ENCODE results near the gene DQX1. TPM values are rescaled to one million over a fixed set of nuclear protein-coding genes. Genes with fewer than 3 reads are reported as not detected.

The DQX1 gene
- total RNA-seq, 1 experiment from 2014 or later: 1.3 TPM

- TF ChIP-seq ATF6 (CRISPR knock-in tag; IDR thresholded peaks at IDR 0.05): 0 out of 2 replicates have a peak, but pooled peaks have one; percentile 48
- TF ChIP-seq JUN (CRISPR knock-in tag; IDR thresholded peaks at IDR 0.05): peak; percentile 93
- no peak for TF ChIP-seq CDX4 (CRISPR knock-in tag; IDR thresholded peaks at IDR 0.05; ENCODE audit: borderline replicate concordance)
- peak; percentile 96 for TF ChIP-seq E2F1 (CRISPR knock-in tag; IDR thresholded peaks at IDR 0.05)
- no peak for TF ChIP-seq EMX1 (CRISPR knock-in tag; IDR thresholded peaks at IDR 0.05)
- no peak for TF ChIP-seq HMGA2 (CRISPR knock-in tag; IDR thresholded peaks at IDR 0.05)
- peak; percentile 96 for TF ChIP-seq ETV6 (CRISPR knock-in tag; IDR thresholded peaks at IDR 0.05)
- TF ChIP-seq ZNF416 (CRISPR knock-in tag; IDR thresholded peaks at IDR 0.05): no peak
- TF ChIP-seq ZSCAN18 (CRISPR knock-in tag; IDR thresholded peaks at IDR 0.05): no peak
- peak; percentile 80 for TF ChIP-seq TEAD4 (CRISPR knock-in tag; IDR thresholded peaks at IDR 0.05)
- TF ChIP-seq AFF4 (CRISPR knock-in tag; IDR thresholded peaks at IDR 0.05; ENCODE audit: borderline replicate concordance): peak; percentile 97
- no peak for TF ChIP-seq ZNF423 (CRISPR knock-in tag; IDR thresholded peaks at IDR 0.05)
- TF ChIP-seq NR1H2 (CRISPR knock-in tag; IDR thresholded peaks at IDR 0.05): peak; percentile 87
- no peak; the same call in 1 of the 2 replicates for TF ChIP-seq ATF3 (CRISPR knock-in tag; conservative IDR thresholded peaks at IDR 0.05)
- peak; percentile 66; the same call in 1 of the 2 replicates for TF ChIP-seq NR2C2 (CRISPR knock-in tag; IDR thresholded peaks at IDR 0.05)
- TF ChIP-seq NFYB (CRISPR knock-in tag; conservative IDR thresholded peaks at IDR 0.05; ENCODE audit: low read depth): peak; percentile 84
- no peak for TF ChIP-seq ZNF671 (CRISPR knock-in tag; IDR thresholded peaks at IDR 0.05)
- 0 out of 2 replicates have a peak, but pooled peaks have one; percentile 76 for TF ChIP-seq ATF2 (CRISPR knock-in tag; IDR thresholded peaks at IDR 0.05; ENCODE audit: borderline replicate concordance, low read depth)
- TF ChIP-seq ZNF121 (CRISPR knock-in tag; IDR thresholded peaks at IDR 0.05): peak; percentile 55; the same call in 1 of the 2 replicates
- no peak for TF ChIP-seq STAT6 (CRISPR knock-in tag; conservative IDR thresholded peaks at IDR 0.05; ENCODE audit: low read depth)
- TF ChIP-seq KAT7 (CRISPR knock-in tag; IDR thresholded peaks at IDR 0.05; ENCODE audit: borderline replicate concordance): peak; percentile 57; the same call in 1 of the 2 replicates
- peak; percentile 67; the same call in 1 of the 2 replicates for TF ChIP-seq ZBTB21 (CRISPR knock-in tag; IDR thresholded peaks at IDR 0.05; ENCODE audit: borderline replicate concordance)
Observed at GRCh38 chr2:74515981-74516633, 9.9 kb downstream of the DQX1 start (continued).

Measured in WTC11 (cell line).